Esophagus muscularis mucosa (tissue), 3 donors: ENCODE results near the gene GATA1.

Experiments used
- CTCF ChIP-seq, 3 experiments: fragments of 200-600 bp in 2 of 3; fragments of 450-650 bp in 1 of 3; sonication (generic) in 2 of 3; IDR thresholded peaks; one replicate each; pipeline ENCODE4 v1.5.1; 2017 to 2019; ENCODE audit warnings: antibody characterized with exemption in 3 of 3, mild to moderate bottlenecking in 2 of 3, moderate library complexity in 1 of 3
- POLR2A ChIP-seq: fragments of 450-650 bp; IDR thresholded peaks from one replicate; pipeline ENCODE4 v1.6.1; 2017; ENCODE audit warnings: antibody characterized with exemption, moderate library complexity, mild to moderate bottlenecking, low read depth
- POLR2AphosphoS5 ChIP-seq, 2 donors: sonication (generic); formaldehyde crosslinking; IDR thresholded peaks; one replicate each; pipeline ENCODE4 v1.6.1; 2017; ENCODE audit warnings: antibody characterized with exemption in 2 of 2

DNA sequence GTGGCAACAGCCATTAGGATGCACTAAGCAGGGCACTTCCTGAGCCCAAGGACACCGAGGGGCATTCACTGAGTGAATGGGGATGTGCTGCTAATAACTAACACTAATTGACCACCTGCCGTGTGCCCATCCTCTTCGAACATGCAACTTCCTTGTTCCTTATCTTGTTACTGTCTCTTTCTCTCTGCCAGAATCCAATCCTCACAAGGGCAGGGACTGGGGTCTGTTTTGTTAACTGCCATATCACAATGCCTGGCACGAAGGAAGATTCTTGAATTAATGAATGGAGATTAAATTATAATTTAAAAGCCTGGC lies 41.2 kb downstream of the GATA1 start:
- TF ChIP-seq CTCF (IDR thresholded peaks at IDR 0.05), result no peak
- TF ChIP-seq POLR2A, result no peak
- TF ChIP-seq POLR2AphosphoS5 (IDR thresholded peaks at IDR 0.05), result no peak
